ENCODE data around the gene POLQ. TPM values are rescaled to one million over a fixed set of nuclear protein-coding genes. Genes with fewer than 3 reads are reported as not detected.

Gene POLQ
- total and polyA plus RNA-seq, 2 of the 8 experiments (the other 6 are each of a cell fraction or from before 2014, with no cell fraction given) = 3.6 to 15.3 TPM

DNA sequence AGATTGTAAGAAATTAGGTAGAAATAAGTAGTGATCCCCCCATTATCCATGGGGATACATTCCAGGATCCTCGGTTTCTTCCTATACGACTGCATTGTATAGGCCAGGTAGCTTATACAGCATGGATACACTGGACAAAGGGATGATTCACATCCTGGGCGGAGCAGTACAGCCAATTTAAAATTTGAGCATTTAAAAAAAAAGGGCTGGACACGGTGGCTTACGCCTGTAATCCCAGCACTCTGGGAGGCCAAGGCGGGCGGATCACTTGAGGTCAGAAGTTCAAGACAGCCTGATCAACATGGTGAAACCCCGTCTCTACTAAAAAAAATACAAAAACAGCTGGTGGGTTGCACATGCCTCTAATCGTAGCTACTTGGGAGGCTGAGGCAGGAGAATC lies 21.0 kb upstream of the POLQ start:
- TF ChIP-seq, protein P1, sequence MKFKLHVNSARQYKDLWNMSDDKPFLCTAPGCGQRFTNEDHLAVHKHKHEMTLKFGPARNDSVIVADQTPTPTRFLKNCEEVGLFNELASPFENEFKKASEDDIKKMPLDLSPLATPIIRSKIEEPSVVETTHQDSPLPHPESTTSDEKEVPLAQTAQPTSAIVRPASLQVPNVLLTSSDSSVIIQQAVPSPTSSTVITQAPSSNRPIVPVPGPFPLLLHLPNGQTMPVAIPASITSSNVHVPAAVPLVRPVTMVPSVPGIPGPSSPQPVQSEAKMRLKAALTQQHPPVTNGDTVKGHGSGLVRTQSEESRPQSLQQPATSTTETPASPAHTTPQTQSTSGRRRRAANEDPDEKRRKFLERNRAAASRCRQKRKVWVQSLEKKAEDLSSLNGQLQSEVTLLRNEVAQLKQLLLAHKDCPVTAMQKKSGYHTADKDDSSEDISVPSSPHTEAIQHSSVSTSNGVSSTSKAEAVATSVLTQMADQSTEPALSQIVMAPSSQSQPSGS (IDR thresholded peaks at IDR 0.05; ENCODE audit: low read length) = no peak
- no peaks in the 10 kb centered on the region for H3K9me3 ChIP-seq (ENCODE audit: insufficient read depth in 2 of 2, low read depth in 1 of 2, low read length in 1 of 2)
- no peak overlapping the region for H3K14ac ChIP-seq (ENCODE audit: insufficient read length)

More for the DNA sequence above, 21.0 kb upstream of the POLQ start:
- Histone ChIP-seq H3K56ac (replicated peaks; ENCODE audit: insufficient read length, low read depth, low read length) (no peak overlapping the region), H2BK12ac (ENCODE audit: low read depth, low read length) (no peak overlapping the region), H2BK120ac (replicated peaks; ENCODE audit: low read depth, low read length) (no peak overlapping the region), H3K18ac (ENCODE audit: extremely low read depth, low read length) (no peak overlapping the region), H4K8ac (ENCODE audit: extremely low read depth, insufficient read depth, low read length) (no peak overlapping the region), H3K9ac (replicated peaks in 1 of 4; ENCODE audit: extremely low read depth in 1 of 4, low read depth in 3 of 4, low read length in 3 of 4) (no peak overlapping the region), H4K20me1 (replicated peaks in 1 of 2; ENCODE audit: control insufficient read depth in 1 of 2, insufficient read depth in 2 of 2, low read length in 2 of 2) (no peaks in the 10 kb centered on the region), H3K4ac (replicated peaks; ENCODE audit: insufficient read length, low read depth, low read length) (no peak overlapping the region), H2AK5ac (ENCODE audit: low read depth, low read length) (no peak overlapping the region), H4K91ac (replicated peaks; ENCODE audit: insufficient read length, low read length) (no peak overlapping the region), H3K4me2 (ENCODE audit: insufficient read depth in 1 of 2, low read depth in 2 of 2, low read length in 2 of 2) (no peak overlapping the region), H3K23ac (ENCODE audit: insufficient read length) (no peak overlapping the region), H2BK5ac (ENCODE audit: low read depth, low read length) (no peak overlapping the region), H3K23me2 (ENCODE audit: low read depth, low read length) (no peaks in the 10 kb centered on the region), H3K79me1 (ENCODE audit: low read depth, low read length) (no peaks in the 10 kb centered on the region), H2BK20ac (ENCODE audit: low read length) (no peak overlapping the region), H3K27ac (ENCODE audit: low read depth, low read length) (no peak overlapping the region), H4K5ac (ENCODE audit: insufficient read length, low read depth, low read length) (no peak overlapping the region), H3K4me1 (replicated peaks in 1 of 4; ENCODE audit: control insufficient read depth in 3 of 4, insufficient read depth in 4 of 4, low read length in 3 of 4) (peaks cover 3 to 9% (median 6%) of the 10 kb centered on the region in 4 experiments; a peak in 5 of 7 replicates), H3K4me3 (ENCODE audit: extremely low read depth in 1 of 4, insufficient read depth in 2 of 4, low read depth in 3 of 4, low read length in 4 of 4) (no peak overlapping the region), H3K27me3 (replicated peaks in 1 of 4; ENCODE audit: control insufficient read depth in 3 of 4, extremely low read depth in 1 of 4, insufficient read depth in 3 of 4, low read length in 3 of 4) (no peaks in the 10 kb centered on the region), H3K36me3 (ENCODE audit: control insufficient read depth in 2 of 4, insufficient read depth in 4 of 4, low read length in 3 of 4) (no peaks in the 10 kb centered on the region), H2BK15ac (ENCODE audit: low read length) (no peak overlapping the region), H3K79me2 (ENCODE audit: control insufficient read depth in 1 of 2, insufficient read depth in 2 of 2, low read length in 2 of 2) (no peaks in the 10 kb centered on the region), H2AFZ (ENCODE audit: low read length) (no peak overlapping the region)
- ChIA-PET CTCF (ENCODE audit: partially characterized antibody) (interaction anchor here (0.7 kb wide), 1 partner anchor 48 kb away, joined by 3 read pairs; no protein-coding TSS in a partner anchor), POLR2A (ENCODE audit: partially characterized antibody) (no interaction called here)
- FAIRE-seq (no peak), DNase-seq (ENCODE audit: low read depth in 1 of 2, low spot score in 2 of 2) (no peak)
- WGBS, 2 experiments (ENCODE audit: extremely low coverage in 1 of 2, insufficient coverage in 1 of 2, insufficient read length in 1 of 2, insufficient replicate concordance in 2 of 2, low coverage in 1 of 2, low lambda C conversion rate in 2 of 2, missing lambda C conversion rate in 1 of 2) = 95% methylated on average over 9 of the region's 9 CpGs; no CpG with 5 or more reads in 1 of the 2 experiments
